Suppressor macrophage treated with lipopolysaccharide for 4 hours (primary cell): ENCODE data around the gene COL8A1.
A peak's percentile ranks its signal among the peaks of the same experiment; 100 is the strongest.

Experiments used
- DNase-seq: peaks from one replicate; pipeline ENCODE4 v3.0.0-alpha.2; 2020

The COL8A1 gene

DNA sequence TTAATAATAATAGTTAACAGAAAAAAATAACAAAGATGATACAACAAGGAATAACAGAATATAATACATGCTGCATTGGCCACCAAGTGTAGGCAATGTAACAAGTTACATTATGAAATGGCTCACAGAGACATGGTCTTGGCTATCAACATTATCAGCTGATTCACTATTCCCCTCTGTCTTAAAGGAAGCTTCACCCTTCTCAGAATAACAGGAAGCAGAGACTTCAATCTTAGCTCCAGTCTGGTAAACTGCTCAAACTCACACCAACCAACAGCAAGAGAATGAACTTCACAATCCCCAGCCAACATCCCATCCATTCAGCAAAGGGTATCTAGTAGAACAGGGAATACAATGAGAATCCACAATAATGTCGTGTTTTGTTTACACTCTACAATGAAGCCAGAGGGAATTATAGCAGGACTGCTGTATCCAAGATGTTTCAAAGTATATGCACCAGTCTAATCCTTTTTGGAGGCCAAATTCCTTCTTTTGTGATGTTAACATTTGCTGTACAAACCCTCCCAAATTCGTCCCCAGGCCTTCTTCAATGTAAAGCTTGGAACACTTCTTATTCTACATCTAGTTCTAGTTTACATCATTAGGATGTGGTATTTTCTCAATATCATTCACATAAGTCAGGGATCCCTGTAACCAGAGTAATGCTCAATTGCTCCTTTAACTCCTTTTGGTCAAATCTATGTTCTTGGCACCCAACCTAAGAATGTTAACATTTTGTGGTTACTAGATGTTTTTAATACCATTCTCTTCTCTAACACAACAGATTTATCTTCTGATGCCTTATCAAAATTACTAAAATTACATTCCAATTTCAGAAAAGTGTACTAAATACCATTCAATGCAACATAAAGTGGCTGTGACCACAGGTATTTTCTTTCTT, 126.9 kb downstream of the COL8A1 start:
- DNase-seq: no peak

DNA sequence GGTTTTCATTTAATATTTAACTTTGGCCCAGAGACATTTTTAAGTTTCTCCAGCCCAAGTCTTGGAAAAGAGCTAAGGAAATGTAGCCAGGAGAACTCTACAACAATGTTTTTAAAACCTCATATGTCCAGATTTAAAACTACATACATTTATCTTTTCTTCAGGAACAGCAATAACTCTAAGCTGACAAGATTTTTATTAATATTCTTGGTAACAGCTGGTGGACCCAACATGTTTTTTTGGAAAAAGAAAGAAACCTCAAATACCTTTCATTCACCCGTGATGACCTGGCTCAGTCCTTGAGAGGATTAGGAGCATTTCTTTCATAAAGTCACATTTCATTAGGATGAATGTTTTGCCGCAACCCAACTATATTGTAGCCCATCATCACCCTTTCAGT, 128.9 kb downstream of the COL8A1 start:
- no peak for DNase-seq

DNA sequence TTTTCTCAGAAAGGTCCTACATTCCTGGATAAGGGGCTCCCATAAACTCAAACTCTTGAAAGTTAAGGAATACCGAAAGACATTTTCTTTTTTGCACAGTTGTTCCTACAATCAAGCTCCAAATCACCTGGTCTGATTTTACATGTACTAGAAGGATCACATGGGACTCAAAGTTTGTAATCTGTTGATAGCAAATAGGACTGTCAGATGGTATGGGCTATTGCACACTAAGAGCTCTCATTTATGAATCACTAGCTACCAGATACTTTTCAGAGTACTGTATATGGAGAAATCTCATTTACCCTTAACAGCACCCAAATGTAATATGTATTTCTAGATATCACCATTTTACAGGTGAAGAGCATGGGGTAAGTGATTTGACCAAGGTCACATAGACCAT, 129.7 kb downstream of the COL8A1 start:
- no peak for DNase-seq

DNA sequence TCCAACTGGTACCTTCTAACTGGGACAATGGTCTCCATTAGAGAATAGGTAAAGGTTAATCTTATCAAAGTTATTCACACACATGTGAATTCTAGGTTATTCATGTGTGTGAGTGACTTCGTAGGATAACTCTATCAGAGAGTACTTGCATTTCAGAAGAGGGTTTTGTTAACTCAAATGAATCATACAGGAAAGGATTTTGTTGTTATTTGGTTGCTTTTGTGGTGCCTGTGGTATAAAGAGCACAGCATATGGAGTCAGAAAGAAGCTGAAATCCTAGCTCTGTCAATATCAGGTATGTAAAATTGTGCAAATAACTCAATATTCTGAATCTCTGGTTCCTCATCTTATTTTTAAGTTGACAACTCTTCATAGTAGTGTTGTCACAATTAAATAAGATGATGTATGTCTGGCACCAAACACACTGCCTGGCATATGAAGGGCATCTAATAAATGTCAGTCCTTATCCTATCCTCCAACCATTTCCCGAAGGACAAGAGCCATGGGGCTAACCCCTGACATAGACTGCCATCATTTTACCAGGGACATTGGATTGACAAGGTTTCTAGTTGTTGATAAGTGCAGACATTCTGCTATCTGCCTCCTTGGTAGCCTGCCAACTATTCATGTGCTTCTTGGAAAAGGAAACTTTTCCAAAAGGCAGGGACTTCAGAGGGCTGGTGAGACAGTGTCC, 130.6 kb downstream of the COL8A1 start:
- no peak for DNase-seq

DNA sequence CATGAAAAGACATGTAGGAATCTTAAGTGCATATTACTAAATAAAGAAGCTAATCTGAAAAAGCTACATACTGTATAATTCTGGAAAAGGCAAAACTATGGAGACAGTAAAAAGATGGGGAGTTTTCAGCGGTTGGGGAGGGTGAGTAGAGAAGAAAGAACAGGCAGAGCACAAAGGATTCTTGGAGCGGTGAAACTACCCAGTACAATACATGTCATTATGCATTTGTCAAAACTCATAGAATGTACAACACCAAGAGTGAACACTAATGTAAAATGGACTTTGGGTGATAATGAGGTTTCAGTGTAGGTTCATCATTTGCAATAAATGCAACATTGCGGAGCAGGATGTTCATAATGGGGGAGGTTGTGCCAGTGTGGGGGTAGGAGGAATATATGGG, 133.8 kb downstream of the COL8A1 start:
- no peak for DNase-seq

DNA sequence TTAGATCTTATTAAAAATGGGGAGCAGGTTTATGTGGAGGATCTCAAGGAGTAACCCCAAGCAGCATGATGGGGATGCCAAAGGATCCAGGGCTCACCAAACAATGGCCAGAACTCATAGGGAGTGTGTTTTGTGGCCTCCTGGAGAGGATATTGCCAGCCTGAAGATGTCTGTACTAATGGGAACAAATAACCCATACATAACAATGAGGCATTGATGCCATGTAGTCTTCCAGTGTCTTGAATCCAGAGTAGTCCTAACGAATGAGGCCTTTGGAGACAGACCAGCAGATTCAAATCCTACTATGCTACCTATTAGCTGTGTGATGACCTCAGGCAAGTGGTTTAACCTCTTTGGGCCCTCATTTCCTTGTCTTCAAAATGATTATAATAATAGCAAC, 134.3 kb downstream of the COL8A1 start:
- no peak for DNase-seq

DNA sequence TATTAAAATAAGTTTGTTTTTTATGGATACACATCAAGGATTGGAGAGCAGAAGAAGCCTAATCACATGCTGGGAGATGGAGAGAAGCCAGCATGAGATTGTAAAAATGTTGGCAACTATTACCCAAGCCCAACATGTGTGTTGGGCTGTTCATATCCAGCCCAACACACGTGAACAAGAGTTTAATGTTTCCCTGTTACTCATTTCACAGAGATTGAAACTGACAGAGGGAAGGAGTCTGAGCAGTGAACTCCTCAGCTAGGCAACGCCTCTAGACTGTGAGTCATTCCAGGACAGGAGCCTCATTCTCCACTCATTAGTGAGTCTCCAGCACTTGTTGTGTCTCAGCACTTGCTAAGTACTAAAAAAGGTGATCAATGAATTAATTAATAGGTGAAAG, 136.1 kb downstream of the COL8A1 start:
- no peak for DNase-seq

DNA sequence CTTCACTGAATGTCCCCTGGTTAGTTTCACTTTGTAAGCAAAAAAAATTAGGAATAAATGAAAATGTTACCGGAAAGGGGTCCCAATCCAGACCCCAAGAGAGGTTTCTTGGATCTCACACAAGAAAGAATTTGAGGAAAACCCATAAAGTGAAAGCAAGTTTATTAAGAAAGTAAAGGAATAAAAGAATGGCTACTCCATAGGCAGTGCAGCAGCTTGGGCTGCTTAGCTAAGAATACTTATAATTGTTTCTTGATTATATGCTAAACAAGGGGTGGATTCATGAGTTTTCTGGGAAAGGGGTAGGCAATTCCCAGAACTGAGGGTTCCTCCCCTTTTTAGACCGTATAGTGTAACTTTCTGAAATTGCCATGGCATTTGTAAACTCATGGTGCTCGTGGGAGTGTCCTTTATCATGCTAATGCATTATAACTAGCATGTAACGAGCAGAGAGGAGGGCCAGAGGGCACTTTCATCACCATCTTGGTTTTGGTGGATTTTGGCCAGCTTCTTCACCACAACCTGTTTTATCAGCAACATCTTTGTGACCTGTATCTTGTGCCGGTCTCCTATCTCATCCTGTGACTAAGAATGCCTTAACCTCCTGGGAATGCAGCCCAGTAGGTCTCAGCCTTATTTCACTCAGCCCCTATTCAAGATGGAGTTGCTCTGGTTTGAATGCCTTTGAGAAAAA, 138.3 kb downstream of the COL8A1 start:
- DNase-seq: no peak

DNA sequence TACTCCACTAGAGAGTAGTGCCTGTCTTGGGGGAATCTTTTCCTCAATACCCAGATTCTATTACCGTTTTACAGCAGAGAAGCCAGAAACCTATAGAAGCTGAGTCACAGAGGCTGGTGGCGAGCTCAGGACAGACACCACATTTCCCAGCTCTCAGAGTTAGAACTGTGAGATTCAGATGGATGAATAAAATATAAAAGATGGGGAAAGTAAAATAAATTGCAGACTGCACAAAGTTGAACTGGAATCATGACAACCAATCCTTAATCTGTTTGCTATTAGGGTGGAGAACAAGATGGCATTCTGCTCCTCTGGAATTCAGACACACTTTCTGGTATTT, 138.8 kb downstream of the COL8A1 start:
- DNase-seq: no peak

DNA sequence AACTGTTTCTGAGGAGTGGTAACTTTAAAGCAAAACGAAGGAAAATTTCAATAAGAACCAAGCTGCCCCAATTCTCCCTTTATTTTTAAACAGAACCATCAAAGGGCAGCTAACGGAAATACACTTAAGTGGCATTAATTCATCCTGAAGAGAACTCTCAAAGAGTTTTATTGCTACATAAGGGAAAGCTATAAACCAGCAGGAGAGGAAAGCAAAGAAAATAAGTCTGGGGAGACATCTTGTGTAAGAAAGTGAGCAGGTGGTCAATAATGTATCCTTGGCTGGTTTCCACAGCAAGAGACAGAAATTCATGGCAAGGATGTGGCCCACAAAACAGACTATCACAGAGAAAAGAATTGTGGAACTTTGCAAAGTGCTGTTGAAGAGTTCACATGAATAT, 139.3 kb downstream of the COL8A1 start:
- no peak for DNase-seq

DNA sequence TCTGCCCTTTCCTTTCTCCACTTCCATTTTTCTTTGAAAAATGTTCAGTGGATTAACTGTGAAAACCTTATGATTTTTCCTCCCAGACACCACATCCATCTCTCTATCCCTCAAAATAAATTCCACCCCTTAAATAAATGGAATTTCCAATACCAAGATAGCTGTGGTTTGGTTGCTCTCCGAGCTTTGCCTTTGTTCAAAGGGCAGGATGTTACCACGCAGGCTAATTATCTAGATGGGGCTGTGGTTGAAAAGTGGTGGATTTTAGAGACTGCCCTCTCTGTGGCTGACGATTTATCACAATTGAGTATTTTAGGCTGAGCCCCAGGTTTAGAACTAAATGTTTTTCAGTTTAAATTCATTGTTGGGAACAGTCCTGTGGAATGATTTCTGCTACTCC, 142.4 kb downstream of the COL8A1 start:
- DNase-seq: no peak

DNA sequence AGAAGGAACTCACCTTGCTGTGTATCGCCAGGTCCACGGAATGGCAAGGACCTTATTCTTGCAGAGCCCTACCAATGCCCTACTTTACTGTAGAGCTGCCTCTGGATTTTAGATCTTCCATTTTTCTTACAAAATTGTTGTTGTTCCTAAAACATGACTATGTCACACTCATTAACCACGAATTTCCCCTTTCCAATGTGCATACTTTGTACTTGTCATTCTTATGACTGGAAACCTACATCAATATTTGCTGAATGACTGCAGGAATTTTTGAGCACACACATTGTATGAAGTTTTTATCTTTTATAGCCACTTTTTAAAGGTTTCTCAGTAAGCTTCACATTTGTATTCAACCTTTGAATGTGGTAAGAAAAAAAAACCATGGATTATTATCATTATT, 143.4 kb downstream of the COL8A1 start:
- no peak for DNase-seq

DNA sequence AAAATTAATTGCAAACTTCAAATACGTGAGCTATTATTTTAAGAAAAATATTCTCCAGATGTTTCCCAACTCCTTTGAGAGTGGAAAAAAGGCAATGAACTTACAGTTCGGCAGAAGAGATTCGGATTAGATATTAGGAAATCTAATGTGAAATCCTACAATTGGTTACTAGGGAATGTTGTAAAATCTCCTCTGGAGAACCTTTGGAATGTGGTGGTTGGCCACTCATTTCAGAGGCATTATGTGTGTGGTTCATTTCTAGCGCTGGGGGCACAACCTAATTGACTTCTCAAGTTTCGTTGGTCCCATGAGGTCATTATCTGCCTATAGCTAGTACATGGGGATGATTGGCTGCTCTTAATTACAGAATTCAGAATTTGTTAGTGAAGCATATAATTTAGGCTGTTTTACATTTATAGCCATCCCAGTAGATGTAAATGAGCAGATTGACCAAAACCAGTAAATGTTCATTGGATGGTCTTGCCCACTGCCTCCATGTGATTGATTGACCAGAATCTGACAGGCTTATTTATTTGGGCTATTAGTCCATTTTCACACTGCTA, 144.7 kb downstream of the COL8A1 start:
- DNase-seq: no peak

DNA sequence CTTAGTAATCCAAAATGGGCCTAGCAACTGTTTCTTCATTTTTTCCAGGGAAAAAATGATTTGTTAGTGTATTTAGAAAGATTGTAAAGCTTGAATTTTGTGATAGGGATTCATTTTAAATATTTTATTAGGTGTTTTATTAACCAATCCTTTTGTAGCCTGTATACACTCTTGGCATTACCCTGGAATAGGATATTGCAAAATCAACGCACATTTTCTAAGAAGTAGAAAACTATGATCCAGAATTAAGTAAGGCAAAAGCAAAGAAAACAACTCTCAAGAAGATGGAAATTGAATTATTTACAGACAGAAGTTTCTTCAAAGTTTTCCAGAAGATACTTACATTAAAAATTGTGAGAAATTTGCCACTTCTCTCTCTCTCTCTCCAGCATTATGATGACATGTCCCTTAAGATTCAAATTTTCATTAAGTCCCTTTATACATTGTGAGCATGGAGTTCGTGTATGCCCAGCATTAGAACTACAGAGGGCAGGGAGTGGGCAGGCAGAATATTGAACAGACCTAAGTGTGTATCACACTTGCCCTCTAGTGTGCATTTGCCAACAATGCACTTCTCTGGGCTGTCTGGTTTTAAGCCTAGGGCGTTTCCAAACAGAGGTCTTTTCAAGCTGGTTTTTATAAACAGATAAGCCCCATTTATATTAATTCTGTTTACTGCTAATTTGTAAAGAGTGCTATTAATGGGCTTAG, 150.8 kb downstream of the COL8A1 start:
- peak; percentile 13 for DNase-seq

DNA sequence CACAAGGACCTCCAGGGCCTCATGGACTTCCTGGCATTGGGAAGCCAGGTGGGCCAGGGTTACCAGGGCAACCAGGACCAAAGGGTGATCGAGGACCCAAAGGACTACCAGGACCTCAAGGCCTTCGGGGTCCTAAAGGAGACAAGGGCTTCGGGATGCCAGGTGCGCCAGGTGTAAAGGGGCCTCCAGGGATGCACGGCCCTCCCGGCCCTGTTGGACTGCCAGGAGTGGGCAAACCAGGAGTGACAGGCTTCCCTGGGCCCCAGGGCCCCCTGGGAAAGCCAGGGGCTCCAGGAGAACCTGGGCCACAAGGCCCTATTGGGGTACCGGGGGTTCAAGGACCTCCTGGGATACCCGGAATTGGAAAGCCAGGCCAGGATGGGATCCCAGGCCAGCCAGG, 156.1 kb downstream of the COL8A1 start:
- DNase-seq: no peak

DNA sequence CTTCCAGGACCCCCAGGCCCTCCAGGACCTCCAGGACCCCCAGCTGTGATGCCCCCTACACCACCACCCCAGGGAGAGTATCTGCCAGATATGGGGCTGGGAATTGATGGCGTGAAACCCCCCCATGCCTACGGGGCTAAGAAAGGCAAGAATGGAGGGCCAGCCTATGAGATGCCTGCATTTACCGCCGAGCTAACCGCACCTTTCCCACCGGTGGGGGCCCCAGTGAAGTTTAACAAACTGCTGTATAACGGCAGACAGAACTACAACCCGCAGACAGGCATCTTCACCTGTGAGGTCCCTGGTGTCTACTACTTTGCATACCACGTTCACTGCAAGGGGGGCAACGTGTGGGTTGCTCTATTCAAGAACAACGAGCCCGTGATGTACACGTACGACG, 157.2 kb downstream of the COL8A1 start:
- DNase-seq: no peak

DNA sequence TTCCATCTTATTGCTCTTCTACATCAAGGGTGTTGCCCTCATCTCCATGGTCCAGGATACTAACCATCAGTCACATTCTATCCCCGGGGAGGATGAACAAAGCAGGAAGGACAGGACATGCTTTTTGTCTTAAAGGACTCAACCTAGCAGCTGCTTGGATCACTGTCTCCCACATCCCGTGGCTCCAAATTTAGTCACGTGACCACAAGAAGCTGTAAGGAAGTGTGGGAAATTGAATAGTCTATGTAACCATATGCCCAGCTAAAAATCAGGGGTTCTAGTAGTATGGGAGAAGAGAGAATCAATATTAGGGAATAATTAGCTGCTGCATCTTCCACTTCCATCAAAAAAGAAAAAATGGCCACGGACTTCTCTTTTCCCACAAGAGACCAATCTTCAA, 161.0 kb downstream of the COL8A1 start:
- DNase-seq: no peak

DNA sequence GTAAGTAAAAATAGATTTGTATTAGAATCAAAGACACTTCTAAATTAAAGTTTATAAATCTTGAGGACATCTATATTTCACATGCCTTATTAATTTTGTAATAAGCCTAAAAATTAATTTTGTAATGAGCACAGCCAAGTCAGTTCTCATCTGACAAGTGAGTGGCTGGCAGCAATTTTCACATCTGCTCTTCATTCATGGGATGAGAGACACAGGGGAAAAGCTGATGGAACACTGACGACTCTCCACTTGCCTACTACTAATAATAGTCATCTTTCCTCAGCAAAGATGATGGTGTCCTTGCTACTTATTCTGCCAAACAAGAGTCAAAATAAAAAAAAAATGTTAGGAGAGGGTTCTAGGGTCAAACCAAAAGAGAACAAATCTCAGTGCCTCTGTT, 164.9 kb downstream of the COL8A1 start:
- DNase-seq: no peak

DNA sequence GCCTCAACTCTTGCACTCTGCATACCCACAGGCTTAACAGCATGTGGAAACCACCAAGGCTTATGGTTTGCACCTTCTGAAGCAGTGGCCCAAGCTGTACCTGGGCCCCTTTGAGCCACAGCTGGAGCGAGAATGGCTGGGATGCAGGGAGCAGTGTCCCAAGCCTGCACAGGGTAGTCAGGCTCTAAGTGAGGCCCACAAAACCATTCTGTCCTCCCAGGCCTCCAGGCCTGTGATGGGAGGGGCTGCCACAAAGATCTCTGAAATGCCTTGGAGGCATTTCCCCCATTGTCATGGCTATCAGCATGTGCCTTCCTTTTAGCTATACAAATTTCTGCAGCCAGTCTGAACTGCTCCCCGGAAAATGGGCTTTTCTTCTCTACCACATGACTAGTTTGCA, 166.8 kb downstream of the COL8A1 start:
- no peak for DNase-seq

DNA sequence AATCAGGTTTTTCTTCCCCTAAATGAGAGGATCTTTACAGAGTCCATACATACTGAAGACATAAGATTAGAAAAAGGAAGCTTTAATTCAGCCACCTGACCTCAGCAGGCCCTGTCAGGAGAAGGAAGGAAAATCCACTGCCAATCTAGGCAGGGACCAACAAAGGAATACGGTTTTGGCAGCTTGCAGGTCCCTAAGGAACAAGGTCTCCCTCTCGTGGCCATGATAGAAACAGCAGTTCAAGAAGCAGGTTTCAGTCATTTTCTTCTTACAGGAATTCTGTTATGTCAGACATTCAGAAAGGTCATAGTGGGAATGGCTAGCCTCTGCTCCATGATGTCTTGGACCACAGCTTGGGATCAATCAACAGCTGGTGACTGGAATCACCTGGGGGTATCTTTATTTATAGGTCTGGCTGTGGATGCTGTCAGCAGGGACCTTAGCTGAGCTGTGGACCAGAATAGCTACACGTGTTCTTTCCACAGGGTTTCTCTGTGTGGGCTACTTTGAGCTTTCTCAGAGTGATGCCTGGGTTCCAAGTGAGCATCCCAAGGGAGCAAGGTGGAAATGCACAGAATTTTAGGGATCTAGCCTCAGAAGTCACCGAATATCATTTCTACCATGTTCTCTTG, 169.9 kb downstream of the COL8A1 start:
- peak; percentile 59 for DNase-seq

DNA sequence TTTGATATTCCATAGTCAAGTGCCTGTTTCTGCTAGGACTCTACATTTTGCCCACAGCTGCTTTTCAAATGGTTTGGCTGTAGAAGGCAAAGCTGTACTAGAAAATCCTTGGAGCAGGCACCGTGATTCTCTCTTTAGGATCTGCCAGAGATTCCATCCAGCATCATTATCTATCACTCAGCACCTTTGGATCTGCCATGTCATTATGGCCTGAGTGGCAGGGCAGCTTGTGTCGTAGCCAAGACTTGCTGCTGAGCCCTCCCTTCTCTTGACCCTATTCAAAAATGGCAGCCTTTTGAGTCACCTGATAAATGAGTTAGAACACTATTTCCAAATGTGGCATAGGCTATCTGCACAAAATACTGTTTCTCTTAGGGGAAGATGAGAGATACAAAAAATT, 171.2 kb downstream of the COL8A1 start:
- DNase-seq: no peak

DNA sequence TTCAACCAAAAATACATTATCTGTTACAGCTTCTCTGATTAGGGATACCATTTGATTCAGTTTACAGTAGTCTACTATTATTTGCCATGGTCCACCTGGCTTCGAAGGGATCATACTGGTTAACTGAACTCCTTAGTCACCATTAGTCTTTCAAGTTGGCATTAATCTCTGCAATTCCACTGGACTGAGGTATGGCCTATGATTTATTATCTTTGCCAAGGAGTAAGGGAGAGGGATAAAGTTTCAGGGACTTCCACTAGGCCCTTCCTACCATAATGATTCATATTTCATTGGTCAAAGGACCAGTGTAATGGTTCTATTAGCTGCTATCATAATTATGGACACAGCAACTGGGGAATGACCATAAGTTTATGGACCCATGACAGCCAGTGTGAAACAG, 172.0 kb downstream of the COL8A1 start:
- DNase-seq: no peak

DNA sequence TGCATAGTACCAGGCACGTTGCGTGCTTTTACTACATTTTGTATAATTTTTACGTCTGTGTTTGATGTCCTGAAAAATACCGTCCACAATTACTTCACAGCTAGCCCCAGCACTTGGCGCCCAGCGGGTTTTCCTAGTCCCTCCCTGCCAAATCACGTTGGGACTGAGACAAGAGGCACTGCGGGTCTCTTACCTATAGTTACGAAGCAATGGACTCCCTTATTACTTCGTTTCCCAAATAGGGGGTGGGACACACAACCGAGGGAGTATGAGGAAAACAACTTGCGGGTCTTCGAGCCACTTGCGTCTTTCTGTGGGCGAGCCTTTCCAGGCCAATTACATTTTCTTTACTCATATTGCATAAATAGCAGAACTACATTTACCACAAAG, 178.6 kb downstream of the COL8A1 start:
- peak; percentile 7 for DNase-seq
